ENCODE measurements around the gene METTL1. TPM values are rescaled to one million over a fixed set of nuclear protein-coding genes. Genes with fewer than 3 reads are reported as not detected.

The METTL1 gene
- total RNA-seq, 5 donors from 2014 or later (not counting 1 experiment from before 2014, with no cell fraction given) = 10.3 to 17.4 (median 14.5) TPM

- Histone ChIP-seq H3K27ac (ENCODE audit: low read length) (no peak overlapping the region), H3K36me3 (ENCODE audit: control insufficient read depth in 2 of 2, extremely low read depth in 1 of 2, insufficient read depth in 1 of 2, low read length in 1 of 2) (peaks cover 7 to 20% of the 10 kb centered on the region in 2 donors), H3K27me3 (replicated peaks in 1 of 2; ENCODE audit: control insufficient read depth in 2 of 2, extremely low read depth in 1 of 2, insufficient read depth in 2 of 2, low read length in 1 of 2) (peaks cover 10 to 26% of the 10 kb centered on the region in 2 experiments), H3K9me3 (no peaks in the 10 kb centered on the region), H3K4me3 (ENCODE audit: control insufficient read depth in 1 of 2, extremely low read depth in 1 of 2, low read length in 1 of 2) (no peak overlapping the region), H3K4me1 (ENCODE audit: control insufficient read depth in 1 of 2, extremely low read depth in 1 of 2, insufficient read depth in 2 of 2, low read length in 2 of 2) (peaks cover 9 to 37% of the 10 kb centered on the region in 2 experiments)
- ATAC-seq (replicated peaks in 1 of 4) (no peak), DNase-seq (no peak)
- ChIA-PET POLR2A (no interaction called here), CTCF (interaction anchor here (0.6 to 1.3 kb wide), 4 partner anchors 13 to 142 kb away, joined by 3 to 5 read pairs (median 3); partner anchors contain the start of gene TSPAN31 (in 1 of the 2))
- WGBS (ENCODE audit: insufficient coverage) = 88% methylated on average over 1 of the region's 4 CpGs
- Mint-ChIP-seq H3K27ac (no peak overlapping the region), H3K27me3 (peaks cover 13 to 28% of the 10 kb centered on the region in 2 donors), H3K9me3 (no peaks in the 10 kb centered on the region), H3K36me3 (peaks cover 15% of the 10 kb centered on the region), H3K4me1 (peaks cover 40 to 54% (median 47%) of the 10 kb centered on the region in 3 donors), H3K4me3 (no peak overlapping the region)
These were observed 10.4 kb downstream of the METTL1 start for GRCh38 chr12:57761391-57761998.

- Mint-ChIP-seq H3K4me1 (peaks cover 39 to 51% (median 46%) of the 10 kb centered on the region in 3 donors), H3K4me3 (no peak overlapping the region), H3K27me3 (peaks cover 9 to 19% of the 10 kb centered on the region in 2 donors), H3K27ac (no peak overlapping the region), H3K9me3 (no peaks in the 10 kb centered on the region), H3K36me3 (peaks cover 15% of the 10 kb centered on the region)
- Histone ChIP-seq H3K4me3 (ENCODE audit: control insufficient read depth in 1 of 2, extremely low read depth in 1 of 2, low read length in 1 of 2) (no peak overlapping the region), H3K36me3 (ENCODE audit: control insufficient read depth in 2 of 2, extremely low read depth in 1 of 2, insufficient read depth in 1 of 2, low read length in 1 of 2) (peaks cover 7 to 20% of the 10 kb centered on the region in 2 donors), H3K27me3 (replicated peaks in 1 of 2; ENCODE audit: control insufficient read depth in 2 of 2, extremely low read depth in 1 of 2, insufficient read depth in 2 of 2, low read length in 1 of 2) (peaks cover 5 to 16% of the 10 kb centered on the region in 2 experiments), H3K4me1 (ENCODE audit: control insufficient read depth in 1 of 2, extremely low read depth in 1 of 2, insufficient read depth in 2 of 2, low read length in 2 of 2) (peaks cover 11 to 35% of the 10 kb centered on the region in 2 experiments), H3K9me3 (no peaks in the 10 kb centered on the region), H3K27ac (ENCODE audit: low read length) (no peak overlapping the region)
- no peak for ATAC-seq (replicated peaks in 1 of 4)
- DNase-seq = no peak
- WGBS (ENCODE audit: insufficient coverage) = no CpG with 5 or more reads among the region's 3 CpGs
- ChIA-PET CTCF (interaction anchor here (0.6 to 2.1 kb wide), 3 partner anchors 15 to 144 kb away, joined by 3 to 8 read pairs (median 8); no protein-coding TSS in a partner anchor), POLR2A (no interaction called here)
These were observed 11.4 kb downstream of the METTL1 start for GRCh38 chr12:57760347-57760982.

DNA sequence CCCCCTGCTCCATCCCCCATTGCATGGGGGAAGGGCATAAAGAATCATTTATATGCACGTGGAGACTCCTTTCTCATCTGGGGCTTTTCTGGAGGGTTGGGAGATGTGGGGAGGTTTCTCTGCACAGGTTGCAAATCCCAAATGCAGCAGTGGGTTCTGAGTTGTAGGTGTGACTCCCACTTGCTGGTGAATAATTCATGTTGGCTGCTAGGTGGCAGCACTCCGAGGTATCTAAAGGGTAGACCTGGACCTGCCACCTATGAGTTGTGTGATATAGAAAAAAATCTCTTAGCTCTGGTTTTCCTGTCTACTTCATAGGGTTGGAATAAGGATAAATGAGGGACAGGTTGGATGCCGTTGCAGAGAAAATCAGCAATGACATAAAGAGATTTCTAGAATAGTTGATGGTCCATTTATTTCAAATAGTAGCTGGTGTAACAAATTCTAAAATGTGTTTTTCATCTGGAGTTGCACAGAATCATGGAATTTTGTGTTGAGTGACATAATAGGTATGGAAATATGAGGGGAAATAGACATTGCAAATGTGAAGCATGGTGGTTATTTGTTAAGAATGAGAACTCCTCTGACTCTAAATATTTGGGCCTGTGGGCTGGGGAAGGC is 12.4 kb downstream of the METTL1 start:
- ChIA-PET POLR2A (interaction anchor here in 1 of 2 donors (0.6 to 1.3 kb wide), 2 partner anchors 13 to 14 kb away, joined by 3 to 4 read pairs; partner anchors contain the start of genes EEF1AKMT3 and METTL1), CTCF (interaction anchor here (0.5 to 2.1 kb wide), 19 partner anchors 16 to 685 kb away, joined by 3 to 9 read pairs (median 4); partner anchors contain the start of gene TSFM (in 1 of the 2))
- WGBS (ENCODE audit: insufficient coverage) = 40% methylated on average over 1 of the region's 3 CpGs
- H3K27me3 Mint-ChIP-seq = peaks cover 9 to 11% of the 10 kb centered on the region in 2 donors
- peaks cover 15% of the 10 kb centered on the region for H3K36me3 Mint-ChIP-seq
- H3K4me3 ChIP-seq (ENCODE audit: control insufficient read depth in 1 of 2, extremely low read depth in 1 of 2, low read length in 1 of 2) = no peak overlapping the region
- H3K36me3 ChIP-seq (ENCODE audit: control insufficient read depth in 2 of 2, extremely low read depth in 1 of 2, insufficient read depth in 1 of 2, low read length in 1 of 2) = peaks cover 7 to 20% of the 10 kb centered on the region in 2 donors
- peak overlapping the region; percentile 11 to 46 for H3K27ac Mint-ChIP-seq
- DNase-seq (peak in 21 of 35 experiments; percentile 31 to 69 (median 47)), ATAC-seq (replicated peaks in 1 of 4) (no peak)
- H3K9me3 ChIP-seq = no peaks in the 10 kb centered on the region
- H3K27me3 ChIP-seq (replicated peaks in 1 of 2; ENCODE audit: control insufficient read depth in 2 of 2, extremely low read depth in 1 of 2, insufficient read depth in 2 of 2, low read length in 1 of 2) = peaks cover 3 to 6% of the 10 kb centered on the region in 2 experiments
- no peak overlapping the region for H3K27ac ChIP-seq (ENCODE audit: low read length)
- no peaks in the 10 kb centered on the region for H3K9me3 Mint-ChIP-seq
- H3K4me3 Mint-ChIP-seq = no peak overlapping the region
- H3K4me1 Mint-ChIP-seq = peaks cover 33 to 45% (median 40%) of the 10 kb centered on the region in 3 donors
- H3K4me1 ChIP-seq (ENCODE audit: control insufficient read depth in 1 of 2, extremely low read depth in 1 of 2, insufficient read depth in 2 of 2, low read length in 2 of 2) = peaks cover 7 to 28% of the 10 kb centered on the region in 2 experiments

DNA sequence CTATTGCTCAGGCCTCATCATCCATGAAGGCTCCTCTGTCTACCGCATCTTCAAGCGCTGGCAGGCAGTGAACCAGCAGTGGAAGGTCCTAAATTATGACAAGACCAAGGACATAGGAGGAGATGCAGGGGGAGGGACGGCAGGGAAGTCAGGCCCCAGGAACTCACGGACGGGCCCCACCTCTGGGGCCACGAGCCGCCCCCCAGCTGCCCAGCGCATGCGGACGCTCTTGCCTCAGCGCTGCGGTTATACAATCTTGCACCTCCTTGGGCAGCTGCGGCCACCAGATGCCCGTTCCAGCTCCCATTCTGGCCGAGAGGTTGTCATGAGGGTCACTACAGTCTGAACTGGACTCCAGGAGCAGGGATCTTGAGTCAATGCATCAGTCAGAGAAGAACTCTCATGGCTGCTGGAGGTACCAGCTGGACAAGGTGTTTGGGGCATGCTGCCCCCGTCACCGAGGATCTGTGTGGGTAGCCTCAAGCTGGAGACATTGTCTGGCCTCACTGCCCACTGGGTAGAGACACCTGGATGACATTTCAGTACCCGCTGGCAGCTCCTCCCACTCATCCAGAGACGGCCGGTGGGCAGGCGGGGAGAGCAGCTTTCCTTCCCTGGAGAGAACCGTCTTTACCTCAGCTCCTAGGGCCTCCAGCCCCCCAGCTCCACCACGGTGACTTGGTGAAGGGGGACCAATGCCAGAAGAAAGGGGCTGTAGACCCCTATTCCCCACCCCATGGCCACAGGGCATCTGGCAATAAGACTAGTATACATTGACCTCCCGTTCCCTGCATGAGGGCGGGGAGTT is 13.1 kb downstream of the METTL1 start:
- ChIA-PET POLR2A (interaction anchor here in 1 of 2 donors (0.6 to 1.3 kb wide), 2 partner anchors 13 to 15 kb away, joined by 3 to 4 read pairs; partner anchors contain the start of genes EEF1AKMT3 and METTL1), CTCF (interaction anchor here (0.5 to 2.1 kb wide), 14 partner anchors 16 to 1925 kb away, joined by 3 to 9 read pairs (median 4); partner anchors contain the start of genes CTDSP2 (in 1 of the 2) and TSFM (in 1 of the 2))
- H3K27me3 ChIP-seq (replicated peaks in 1 of 2; ENCODE audit: control insufficient read depth in 2 of 2, extremely low read depth in 1 of 2, insufficient read depth in 2 of 2, low read length in 1 of 2) = peaks cover 0 to 2% of the 10 kb centered on the region in 2 experiments
- H3K4me1 Mint-ChIP-seq = peaks cover 36 to 45% (median 42%) of the 10 kb centered on the region in 3 donors
- H3K36me3 Mint-ChIP-seq = peaks cover 15% of the 10 kb centered on the region
- H3K36me3 ChIP-seq (ENCODE audit: control insufficient read depth in 2 of 2, extremely low read depth in 1 of 2, insufficient read depth in 1 of 2, low read length in 1 of 2) = peaks cover 7 to 20% of the 10 kb centered on the region in 2 donors
- 98% methylated on average over 11 of the region's 25 CpGs for WGBS (ENCODE audit: insufficient coverage)
- H3K9me3 Mint-ChIP-seq = no peaks in the 10 kb centered on the region
- H3K27me3 Mint-ChIP-seq = peaks cover 4% of the 10 kb centered on the region in 2 donors
- H3K9me3 ChIP-seq = no peaks in the 10 kb centered on the region
- H3K4me3 Mint-ChIP-seq = no peak overlapping the region
- DNase-seq (no peak), ATAC-seq (replicated peaks in 1 of 4) (no peak)
- H3K4me1 ChIP-seq (ENCODE audit: control insufficient read depth in 1 of 2, extremely low read depth in 1 of 2, insufficient read depth in 2 of 2, low read length in 2 of 2) = peaks cover 14 to 32% of the 10 kb centered on the region in 2 experiments
- no peak overlapping the region for H3K27ac Mint-ChIP-seq
- no peak overlapping the region for H3K4me3 ChIP-seq (ENCODE audit: control insufficient read depth in 1 of 2, extremely low read depth in 1 of 2, low read length in 1 of 2)
- no peak overlapping the region for H3K27ac ChIP-seq (ENCODE audit: low read length)

DNA sequence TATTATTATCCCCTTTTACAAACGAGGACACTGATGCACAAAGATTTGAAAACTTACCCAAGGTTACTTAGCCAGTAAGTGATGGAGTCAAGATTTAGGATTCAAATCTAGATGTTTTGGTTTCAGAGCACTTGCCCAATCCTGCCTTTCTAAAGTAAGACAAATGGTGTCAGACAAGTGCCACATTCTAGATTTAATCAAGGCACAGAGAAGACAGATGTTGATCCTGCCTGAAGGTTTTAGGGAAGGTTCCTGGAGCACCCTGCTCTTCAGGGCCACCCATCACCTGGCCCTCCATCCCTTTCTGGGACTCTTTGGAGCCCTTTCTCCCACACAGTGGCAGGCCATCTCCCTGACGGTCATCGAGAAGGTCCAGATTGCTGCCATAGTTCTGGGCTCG is 14.1 kb downstream of the METTL1 start:
- Histone ChIP-seq H3K9me3 (no peaks in the 10 kb centered on the region), H3K36me3 (ENCODE audit: control insufficient read depth in 2 of 2, extremely low read depth in 1 of 2, insufficient read depth in 1 of 2, low read length in 1 of 2) (peaks cover 7 to 20% of the 10 kb centered on the region in 2 donors), H3K4me3 (ENCODE audit: control insufficient read depth in 1 of 2, extremely low read depth in 1 of 2, low read length in 1 of 2) (no peak overlapping the region), H3K27me3 (replicated peaks in 1 of 2; ENCODE audit: control insufficient read depth in 2 of 2, extremely low read depth in 1 of 2, insufficient read depth in 2 of 2, low read length in 1 of 2) (no peaks in the 10 kb centered on the region), H3K27ac (ENCODE audit: low read length) (no peak overlapping the region), H3K4me1 (ENCODE audit: control insufficient read depth in 1 of 2, extremely low read depth in 1 of 2, insufficient read depth in 2 of 2, low read length in 2 of 2) (peaks cover 23 to 41% of the 10 kb centered on the region in 2 experiments)
- peak overlapping the region in 1 of 3 donors; percentile 23 for H3K4me3 Mint-ChIP-seq
- peak overlapping the region in 1 of 2 donors; percentile 20 for H3K27ac Mint-ChIP-seq
- no peaks in the 10 kb centered on the region for H3K27me3 Mint-ChIP-seq
- no peak for ATAC-seq (replicated peaks in 1 of 4)
- WGBS (ENCODE audit: insufficient coverage) = 98% methylated on average over 3 of the region's 4 CpGs
- H3K9me3 Mint-ChIP-seq = no peaks in the 10 kb centered on the region
- H3K4me1 Mint-ChIP-seq = peaks cover 46 to 54% (median 52%) of the 10 kb centered on the region in 3 donors
- no peak for DNase-seq
- peaks cover 15% of the 10 kb centered on the region for H3K36me3 Mint-ChIP-seq
- ChIA-PET POLR2A (no interaction called here), CTCF (interaction anchor here in 1 of 2 donors (2.0 kb wide), 1 partner anchor 24 kb away, joined by 14 read pairs; the partner anchor contains the start of gene TSFM)

All from T-cell (primary cell).